GM19023 (cell line): ENCODE measurements around the gene CTRB2.

Experiments
- ATAC-seq: cut with Tn5 transposase; IDR thresholded peaks from one replicate; pipeline ENCODE4 v1.9.1; 2021; ENCODE audit warnings: mild to moderate bottlenecking, moderate library complexity; ENCODE audit not compliant: unreplicated experiment

CTRB2 gene

GRCh38 chr16:75176926-75177325 is 30.0 kb downstream of the CTRB2 start:
- no peak for ATAC-seq

DNA sequence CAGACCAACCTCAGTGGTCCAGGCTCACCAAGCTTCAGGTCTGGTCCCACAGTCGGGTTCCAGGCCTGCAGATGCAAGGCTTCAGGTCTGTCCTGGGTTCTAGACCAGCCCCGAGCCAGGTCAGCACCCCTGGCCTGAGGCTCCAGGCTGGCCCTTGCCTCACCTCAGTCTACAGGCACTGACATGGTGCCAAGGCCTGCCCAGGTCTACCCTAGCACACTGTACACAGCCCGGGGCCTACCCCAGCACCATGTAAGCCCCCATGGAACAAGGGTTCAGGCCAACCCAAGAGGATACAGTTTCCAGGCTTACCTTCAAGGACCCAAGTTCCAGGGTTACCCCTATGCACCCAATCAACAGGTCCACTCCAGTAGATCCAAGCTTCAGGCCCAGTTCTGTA is 31.9 kb downstream of the CTRB2 start:
- no peak for ATAC-seq

- ATAC-seq = no peak
These were observed 34.4 kb downstream of the CTRB2 start for GRCh38 chr16:75172578-75172977.

GRCh38 chr16:75169899-75170405 is 37.0 kb downstream of the CTRB2 start:
- no peak for ATAC-seq

DNA sequence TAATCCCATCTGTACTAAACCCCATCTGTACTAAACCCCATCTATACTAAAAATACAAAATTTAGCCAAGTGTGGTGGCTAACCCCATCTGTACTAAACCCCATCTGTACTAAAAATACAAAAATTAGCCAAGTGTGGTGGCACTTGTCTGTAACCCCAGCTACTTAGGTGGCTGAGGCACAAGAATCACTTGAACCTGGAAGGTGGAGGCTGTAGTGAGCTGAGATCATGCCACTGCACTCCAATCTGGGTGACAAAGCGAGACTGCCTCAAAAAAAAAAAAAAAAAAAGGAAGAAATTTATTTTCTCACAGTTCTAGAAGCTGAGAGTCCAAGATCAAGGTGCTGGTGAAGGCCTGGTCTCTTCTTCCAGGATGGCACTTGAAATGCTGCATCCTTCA is 46.6 kb downstream of the CTRB2 start:
- no peak for ATAC-seq
